GM19023 (cell line): Measurements from ENCODE around the gene MEIS2.

Experiments used
- ATAC-seq: cut with Tn5 transposase; IDR thresholded peaks from one replicate; pipeline ENCODE4 v1.9.1; 2021; ENCODE audit warnings: mild to moderate bottlenecking, moderate library complexity; ENCODE audit not compliant: unreplicated experiment

The MEIS2 gene

DNA sequence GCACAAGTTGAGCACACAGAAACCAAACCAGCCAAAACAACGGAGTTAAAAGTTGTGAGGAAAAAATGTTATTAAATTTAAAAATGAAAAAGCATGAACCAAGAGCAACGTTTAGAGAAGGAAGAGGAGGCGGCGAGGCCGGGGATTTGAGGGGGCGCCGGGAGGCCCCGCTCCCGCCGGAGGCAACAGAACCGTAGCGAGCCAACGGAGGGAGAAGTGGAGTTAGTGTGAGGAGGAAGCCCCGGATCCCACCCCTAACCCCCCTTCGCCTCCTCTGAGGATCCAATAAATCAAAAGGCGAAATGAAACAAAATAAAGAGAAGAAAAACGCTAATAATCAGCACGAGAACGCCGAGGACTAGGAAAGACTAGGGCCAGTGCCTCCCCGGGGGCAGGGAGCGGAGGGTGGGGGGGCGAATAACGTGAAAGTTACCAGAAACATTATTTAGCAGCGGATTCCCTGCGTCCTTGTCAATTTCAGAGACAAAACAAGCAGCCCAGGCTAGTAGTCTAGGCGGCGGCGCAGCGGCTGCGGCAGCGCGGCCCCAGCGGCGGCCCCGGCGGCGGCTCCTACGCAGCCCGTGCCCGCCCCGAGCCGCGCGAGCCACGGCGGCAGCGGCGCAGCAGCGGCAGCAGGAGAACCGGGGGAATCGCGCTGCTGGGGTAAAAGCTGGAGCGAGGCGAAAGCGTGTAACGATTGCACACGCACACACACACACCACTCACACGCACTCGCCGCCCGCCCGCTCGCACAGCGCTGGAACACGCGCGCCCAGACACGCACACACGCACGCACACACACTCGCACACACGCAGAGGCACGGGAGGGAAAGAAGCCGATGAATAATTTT lies 1.7 kb downstream of the MEIS2 start:
- ATAC-seq, result peak; percentile 30

DNA sequence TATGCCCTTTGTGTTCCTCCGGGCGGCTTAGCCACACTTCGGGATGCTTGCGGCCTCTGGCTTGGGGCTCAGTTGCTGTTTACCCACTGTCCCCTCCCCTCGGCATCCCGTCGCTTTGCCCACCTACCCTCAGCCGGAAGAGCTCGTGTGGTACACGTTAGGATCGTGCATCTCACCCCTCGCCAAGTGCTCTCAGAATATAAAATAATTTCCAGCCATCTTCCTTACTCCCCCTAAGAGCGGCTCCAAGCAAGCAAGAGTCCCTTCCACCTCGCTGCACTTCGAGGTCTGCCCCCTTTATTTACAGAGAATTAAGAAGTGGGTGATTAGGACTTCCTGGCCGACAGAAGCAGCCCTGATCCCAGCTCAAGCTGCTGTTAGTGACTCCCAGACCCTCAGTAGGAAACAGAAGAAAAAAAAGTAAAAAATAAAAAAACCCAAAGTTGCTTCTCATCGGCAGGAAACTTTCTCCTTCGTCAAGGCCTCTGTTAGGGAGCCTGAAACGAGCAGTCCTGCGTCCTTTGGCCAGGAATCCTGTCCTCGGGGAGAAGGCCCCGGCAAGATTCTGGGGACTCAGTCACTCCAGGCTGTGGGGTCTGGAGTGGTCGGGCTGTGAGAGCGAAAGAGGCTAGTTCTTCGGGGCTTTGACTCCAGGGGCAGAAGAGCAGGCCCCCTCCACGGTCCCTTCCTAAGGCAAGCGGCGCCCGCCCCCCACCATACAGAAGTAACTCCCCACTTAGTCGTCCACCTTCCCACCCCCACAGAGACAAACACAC lies 3.0 kb downstream of the MEIS2 start:
- ATAC-seq, result no peak

DNA sequence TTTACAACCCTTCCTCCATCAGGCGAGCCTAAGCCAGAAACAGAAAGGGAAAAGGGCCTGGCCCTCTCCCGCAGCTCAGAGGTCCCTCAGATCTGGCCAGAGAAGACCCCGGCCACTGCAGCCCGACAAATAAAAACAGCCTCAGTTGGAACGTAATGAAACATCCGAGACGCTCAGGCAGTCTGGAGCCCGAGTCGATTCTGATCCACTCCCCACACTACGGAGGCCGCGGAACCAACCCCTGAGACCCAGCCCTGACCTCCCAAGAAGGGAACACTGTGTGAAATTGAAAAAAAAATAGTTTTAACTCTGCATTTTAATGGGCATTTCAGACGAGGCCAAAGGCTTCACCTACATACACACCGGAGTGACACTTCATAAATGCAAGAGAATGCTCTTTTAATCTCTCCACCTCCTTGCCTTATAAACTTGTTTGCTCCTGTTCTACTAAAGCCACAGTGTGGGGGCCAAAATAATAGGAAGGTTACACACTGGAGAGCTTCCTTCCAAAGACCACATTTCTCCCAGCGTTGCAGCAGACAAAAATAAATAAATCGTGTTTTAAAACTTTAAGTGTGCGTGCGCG lies 3.7 kb downstream of the MEIS2 start:
- ATAC-seq, result no peak

DNA sequence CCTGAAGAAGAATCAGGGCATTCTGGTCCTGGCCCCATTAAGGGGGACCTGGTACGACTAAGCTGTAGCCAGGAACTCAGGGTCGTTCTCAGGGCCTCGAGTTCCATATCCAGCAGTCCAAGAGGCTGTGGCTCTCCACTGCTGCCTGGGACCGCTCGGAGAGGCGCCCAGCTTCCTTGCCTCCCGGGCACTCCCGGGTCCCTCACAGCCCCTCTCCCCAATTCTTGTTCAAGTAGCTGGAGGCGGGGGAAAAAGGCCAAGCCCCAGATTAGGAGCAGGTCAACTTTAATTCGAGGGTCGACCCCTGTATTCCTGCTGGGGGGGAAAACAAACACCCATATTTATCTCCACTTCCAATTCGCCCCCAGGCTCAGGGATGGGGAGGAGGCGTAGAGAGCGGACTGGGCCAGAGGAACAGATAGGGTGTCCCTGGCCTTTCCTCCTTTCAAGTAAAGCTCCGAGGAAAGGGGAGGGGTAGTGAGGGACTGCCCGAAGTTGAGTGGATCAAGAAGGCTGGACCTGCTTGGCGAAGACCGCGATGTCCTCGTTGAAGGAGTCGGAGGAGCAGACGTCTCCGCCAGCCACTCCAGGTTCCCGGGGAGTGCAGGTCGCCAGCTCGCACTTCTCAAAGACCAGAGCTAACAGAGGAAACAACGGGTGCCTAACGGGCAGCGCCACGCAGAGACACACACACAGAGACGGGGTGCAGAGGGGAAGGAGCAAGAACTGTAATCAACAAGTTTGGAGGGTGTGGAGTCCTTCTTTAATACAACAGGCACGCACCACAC lies 4.4 kb downstream of the MEIS2 start:
- ATAC-seq, result no peak

DNA sequence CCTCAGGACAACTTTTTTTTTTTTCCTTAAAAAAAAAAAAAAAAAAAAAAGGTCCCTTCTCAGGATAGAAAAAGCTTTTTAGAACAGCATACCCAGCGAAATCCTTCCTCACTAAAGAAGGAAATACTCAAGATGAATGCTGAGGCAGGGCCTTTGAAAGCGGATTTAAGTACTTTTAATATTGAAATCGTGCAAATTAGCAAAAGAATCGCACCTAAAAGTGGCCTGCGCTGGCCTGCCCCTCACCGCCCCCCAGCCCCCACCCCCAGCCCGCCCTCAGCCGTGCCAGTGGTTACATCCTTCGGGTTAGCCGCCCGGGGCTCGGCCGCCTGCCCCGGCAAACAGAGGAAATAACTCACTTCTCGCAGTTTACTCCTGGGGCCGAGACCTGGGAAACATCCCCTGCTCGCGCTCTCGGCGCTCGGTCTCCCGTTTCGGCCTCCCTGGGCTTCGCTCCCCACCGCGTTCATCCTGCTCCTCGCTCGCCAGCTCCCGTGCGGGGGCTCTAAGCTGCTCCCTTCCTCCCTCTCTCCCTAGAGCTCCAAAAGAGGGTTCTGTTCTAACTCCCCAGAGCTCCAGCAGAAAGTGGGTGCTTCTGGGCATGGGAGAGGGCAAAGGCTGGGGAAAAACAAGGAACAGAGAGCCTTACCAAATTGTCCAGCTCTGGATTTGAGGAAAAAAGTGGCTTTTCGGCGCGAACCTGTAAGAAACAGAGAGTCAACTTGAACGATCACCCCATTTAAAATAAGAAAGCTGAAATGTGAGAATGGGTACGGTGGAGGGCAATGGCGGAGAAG lies 5.2 kb downstream of the MEIS2 start:
- ATAC-seq, result no peak

DNA sequence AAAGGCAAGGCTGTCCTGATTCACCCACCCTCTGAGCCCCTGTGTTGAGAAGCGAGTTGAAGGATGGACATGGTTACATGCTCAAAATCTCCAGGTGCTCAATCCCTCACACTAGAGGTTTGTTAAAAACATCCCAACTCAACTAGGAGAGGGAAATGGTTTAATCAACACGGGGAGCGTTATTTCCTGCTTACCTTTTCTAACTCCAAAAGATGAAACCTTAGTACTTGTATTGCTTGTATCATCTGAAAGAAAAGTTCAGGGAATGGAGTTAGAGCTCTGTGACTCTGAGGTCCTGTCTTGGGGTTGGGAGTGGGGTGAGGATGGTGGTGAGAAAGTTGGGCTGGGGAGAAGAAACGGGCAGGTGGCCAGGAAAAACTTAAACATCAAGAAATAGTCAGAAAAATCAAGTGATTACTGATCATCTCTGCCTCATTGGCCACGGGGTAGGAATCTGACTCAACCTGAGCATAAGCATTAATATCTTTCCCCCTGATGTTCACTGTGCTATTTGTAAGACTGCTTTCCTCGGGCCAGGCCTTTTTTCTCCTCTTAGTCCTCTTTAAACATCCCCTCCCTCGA lies 5.9 kb downstream of the MEIS2 start:
- ATAC-seq, result no peak

DNA sequence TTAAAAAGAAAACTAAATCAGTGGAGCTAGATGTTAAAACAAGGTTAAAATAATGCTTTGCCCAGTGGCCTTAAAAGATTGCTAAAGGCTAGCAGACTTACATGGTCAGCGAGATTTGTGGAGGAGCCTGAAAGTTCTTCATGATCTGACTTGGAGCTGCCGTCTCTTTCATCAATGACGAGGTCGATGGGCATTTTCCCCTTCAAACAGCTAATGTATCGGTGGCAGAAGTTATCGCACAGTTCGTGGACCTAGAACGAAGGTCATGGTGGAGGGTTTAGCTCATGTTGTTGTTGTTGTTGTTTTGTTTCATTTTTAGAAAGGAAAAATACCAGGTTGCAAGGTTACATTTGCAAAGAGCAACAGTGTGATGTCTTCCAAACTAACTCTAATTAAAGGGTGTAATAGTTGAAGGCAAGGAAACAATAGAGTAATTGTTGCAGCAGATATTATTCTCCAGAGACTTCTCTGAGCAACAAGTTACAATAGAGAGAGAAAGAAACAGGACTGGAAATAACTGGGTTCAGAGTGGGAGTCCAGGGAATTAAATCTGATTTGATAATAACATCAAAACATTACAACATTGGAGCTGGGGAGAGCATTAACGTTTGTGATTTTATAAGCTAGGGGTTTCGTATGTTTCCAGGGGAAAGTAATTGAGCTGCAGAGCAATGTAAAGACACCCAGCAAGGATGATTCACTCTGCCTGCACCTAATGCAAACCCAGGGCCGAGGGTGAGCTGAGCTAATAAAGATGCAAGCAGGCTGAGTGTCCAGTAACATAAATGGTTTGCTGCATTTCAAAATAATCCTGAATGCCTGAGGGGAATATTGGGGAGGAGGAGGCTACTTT lies 6.6 kb downstream of the MEIS2 start:
- ATAC-seq, result no peak

DNA sequence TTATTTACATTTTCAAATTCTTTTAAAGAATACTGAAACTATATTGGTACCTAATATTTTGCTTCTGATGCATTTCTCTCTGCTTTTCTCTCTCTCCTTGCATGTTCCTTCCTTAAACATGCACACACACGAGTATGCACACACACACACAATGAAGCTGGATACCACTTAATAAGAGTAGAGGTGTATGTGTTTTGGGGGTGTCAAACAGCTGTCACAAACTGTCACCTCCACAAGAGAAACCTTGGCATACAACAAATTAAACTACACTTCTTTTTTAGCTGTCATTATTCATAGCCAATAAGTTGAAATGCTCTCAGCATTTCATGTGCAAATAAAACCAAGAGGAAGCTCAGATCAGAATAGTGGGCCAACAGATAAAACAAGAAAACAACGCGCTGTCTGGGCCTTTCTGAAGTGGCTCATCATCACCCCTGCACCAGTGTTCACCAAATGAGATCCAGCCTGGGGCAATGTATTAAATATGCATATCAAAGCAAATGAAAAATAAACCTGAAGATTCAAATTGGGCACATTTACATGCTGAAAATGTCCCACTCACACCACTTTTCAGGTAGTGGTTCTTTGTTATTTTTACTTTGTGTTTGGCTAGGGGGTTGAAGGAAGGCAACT lies 9.7 kb downstream of the MEIS2 start:
- no peak for ATAC-seq

DNA sequence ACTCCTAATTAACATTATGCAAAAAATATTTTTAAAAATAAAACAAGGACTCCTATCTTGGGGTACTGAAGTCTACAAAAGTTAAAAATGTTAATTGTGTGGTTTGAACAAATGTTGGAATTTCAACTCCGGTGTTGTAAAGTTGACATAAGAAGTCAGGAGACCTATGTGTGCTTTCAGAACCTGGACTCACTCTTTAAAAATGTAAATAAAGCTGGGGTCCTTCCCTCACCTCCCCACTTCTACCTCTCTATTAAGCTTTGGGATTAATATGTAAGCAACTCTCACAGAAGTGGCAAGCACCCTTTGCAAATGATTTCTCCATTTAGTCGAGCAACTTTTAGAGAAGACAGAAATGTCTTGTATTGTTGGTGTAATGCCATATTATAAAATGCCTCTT lies 11.9 kb downstream of the MEIS2 start:
- ATAC-seq, result no peak

DNA sequence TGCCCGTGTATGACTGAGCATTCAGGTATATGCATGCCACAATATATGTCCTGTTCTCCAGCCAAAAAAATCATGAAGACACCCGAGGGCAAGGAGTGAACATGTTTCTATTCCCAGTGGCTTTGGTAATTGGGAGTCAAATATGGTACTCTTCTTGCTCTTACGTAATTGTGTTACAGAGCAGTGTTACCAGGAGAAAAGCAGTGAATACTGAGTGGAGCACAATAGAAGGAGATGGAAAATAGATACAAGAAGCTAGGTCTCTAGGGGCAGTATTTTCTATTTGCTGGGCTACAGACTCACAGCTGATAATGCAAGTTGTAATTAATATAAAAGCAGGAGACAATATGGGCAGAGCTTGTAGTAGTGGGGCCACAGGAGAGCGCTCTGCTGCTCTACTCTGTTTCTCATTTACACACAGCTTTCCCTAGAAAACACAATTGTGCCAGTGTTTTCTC lies 13.2 kb downstream of the MEIS2 start:
- ATAC-seq, result no peak

DNA sequence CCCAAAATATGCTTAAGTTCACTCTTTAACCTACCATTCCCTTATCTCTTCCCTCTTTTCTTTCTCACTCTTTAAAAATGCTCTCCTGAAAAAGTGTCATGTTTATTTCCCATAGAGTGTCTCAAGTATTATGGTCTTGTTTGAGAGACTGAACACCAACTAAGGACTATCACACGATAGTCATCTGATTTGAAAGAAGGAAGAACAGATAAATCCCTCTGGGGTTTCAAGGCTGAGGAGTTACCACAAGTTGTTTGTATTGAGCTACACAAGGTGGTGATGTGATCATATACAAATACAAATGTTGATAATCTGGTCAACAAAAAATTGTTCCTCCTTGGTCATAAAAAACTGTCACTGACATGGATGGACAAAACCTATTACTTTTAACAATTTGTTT lies 13.8 kb downstream of the MEIS2 start:
- ATAC-seq, result no peak

DNA sequence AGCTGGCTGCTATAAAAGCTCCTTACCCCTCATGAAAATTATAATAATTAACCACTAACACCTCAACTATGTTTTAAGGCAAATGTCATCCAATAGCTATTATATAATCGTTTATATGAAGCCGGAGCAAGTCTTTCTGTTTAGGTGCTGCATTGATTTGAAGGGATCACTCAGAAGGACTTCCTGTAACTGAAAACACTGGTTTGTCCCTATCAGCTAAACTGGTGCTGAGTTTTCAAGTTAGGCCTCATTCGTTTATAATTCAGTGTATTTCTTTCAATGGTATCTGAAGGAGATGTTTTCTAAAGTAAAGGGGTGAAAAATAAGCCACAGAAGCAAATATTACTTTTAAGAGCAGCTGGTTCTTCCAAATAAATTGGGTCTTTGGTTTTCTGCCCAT lies 14.2 kb downstream of the MEIS2 start:
- no peak for ATAC-seq

DNA sequence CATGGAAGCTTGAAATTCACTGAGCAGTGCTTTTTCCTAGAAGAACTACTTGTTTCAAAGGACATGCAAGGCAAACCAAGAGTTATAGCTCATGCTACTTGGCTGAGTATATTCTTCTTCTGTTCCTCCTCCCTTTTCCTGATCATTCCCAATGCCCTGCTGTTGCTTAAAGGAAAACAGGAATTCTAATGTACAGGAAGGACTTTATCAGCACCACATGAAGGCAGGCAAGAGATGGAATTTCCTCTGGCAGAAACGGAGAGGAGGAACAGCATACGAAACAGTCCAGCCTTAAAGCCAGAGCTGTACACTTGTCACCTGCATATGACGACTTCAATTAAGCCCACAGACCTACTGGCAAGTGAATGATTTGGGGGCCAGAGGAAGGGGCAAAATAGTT lies 15.7 kb downstream of the MEIS2 start:
- no peak for ATAC-seq

DNA sequence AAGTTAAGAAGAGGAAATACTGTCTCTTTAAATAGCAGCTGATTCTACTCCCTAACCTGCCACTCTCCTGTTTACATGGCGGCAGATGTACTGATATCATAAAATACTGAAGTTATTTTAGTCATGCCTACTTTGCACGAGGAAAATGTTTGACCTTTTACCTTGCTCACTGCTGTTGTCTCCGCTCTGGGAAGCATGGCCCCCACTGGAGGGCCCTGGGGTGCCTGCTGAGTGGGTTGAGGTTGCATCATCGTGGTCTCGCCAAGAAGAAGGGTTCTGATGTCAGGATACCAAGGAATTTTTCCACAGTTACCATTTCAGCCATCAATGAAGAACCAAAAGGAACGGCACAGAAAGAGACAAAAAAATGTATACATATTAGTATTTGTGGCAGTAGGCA lies 16.7 kb downstream of the MEIS2 start:
- ATAC-seq, result no peak

DNA sequence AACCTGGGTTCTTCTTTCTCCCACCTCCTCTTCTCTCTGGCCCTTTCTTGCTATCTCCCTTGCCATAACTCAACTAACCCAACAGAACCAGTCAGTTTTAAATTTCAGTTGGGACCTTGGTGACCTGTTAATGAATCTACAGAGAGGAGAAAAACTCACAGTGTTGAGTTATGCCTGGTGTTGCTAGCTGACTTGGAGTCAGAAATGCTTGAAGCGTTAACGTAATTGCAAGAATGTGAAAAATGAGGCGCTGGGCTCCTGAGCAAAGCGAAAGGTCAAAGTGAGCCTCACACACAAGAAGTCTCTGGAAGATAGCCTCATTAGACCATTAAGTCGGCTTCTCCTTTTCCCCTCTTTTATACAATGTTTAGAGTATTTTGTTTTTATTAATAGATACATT lies 18.4 kb downstream of the MEIS2 start:
- ATAC-seq, result no peak

DNA sequence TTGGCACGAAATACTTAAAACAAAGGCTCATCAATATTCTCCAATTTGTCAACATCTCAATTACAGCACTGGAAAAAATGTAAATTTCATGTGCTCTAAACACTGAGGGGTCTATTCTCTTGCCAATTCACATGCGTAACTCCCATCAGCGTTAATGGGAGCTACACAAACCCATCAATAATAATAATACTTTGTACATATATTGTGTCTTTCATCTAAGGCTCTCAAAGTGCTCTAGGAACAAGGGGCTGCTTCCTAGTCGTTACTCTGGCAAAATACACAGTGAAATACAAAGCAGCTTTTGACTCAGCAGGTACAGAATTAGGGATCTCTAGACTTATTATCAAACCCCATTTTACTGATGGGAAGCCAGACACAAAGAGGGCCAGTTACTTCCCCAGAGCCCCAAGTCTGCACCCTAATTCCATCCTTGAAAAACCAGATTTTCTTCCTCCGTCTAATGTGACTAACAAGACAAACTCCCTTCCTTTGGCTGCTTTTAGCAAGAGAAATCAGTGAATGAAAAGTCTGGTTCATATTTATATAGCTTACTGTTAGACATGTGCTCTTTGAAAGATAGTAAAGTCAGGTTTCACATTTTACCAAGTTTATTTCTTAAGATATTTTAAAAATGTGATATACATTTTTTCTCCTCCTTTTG lies 20.0 kb downstream of the MEIS2 start:
- no peak for ATAC-seq

DNA sequence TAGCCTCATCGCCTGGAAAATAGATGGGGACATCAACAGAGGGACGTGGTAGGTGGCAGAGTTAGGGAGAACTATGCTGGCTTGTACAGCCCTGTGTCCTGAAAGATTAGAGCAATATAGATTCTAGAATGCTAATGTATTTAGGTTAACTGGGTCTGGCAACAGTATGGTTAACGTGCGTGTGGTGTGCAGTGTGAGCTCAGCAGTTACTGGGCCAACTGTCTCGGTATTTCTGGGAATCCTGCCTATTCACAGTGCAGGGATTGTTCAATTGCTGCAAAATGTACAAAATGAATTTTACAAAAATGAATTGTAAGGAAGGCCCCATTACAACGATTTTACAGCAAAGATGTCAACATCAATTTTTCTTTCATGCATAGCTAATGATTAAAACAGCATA lies 20.6 kb downstream of the MEIS2 start:
- no peak for ATAC-seq

DNA sequence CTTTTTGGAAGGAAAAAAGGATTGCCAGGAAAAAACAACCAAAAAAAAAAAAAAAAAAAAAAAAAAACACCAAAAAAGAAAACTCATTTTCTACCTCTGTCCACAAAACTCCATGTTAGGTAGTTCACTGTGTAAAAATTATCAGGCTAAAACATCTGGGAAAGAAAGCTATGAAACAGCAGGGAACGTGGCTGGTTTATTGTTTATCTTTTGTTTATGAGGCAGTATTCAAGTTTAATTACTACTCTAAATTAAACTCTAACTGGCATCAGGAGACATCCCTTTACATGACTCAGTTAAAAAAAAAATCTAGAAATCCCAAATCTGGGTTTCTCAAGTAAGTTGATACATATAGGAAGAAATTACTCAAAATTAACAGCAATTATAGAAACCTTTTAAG lies 21.8 kb downstream of the MEIS2 start:
- no peak for ATAC-seq
